K562 (cell line): ENCODE results near the gene CEP128. TPM values are rescaled to one million over a fixed set of nuclear protein-coding genes. Genes with fewer than 3 reads are reported as not detected.

ENCODE experiments used
- CTCF ChIP-seq, 3 experiments: IDR thresholded peaks in 2 of 3; conservative IDR thresholded peaks in 1 of 3; 2 replicates each; pipeline ENCODE4 v1.5.1; 2011 to 2012; ENCODE audit warnings: low read length in 3 of 3, mild to moderate bottlenecking in 3 of 3, control low read depth in 2 of 3, improper control_type of control experiment in 1 of 3, inconsistent platforms in 1 of 3, low read depth in 1 of 3, mixed read lengths in 1 of 3, moderate library complexity in 1 of 3; ENCODE audit not compliant: insufficient read depth in 2 of 3
- DACH1 ChIP-seq: fragments of 450-650 bp; IDR thresholded peaks from 2 replicates; pipeline ENCODE4 v1.6.1; 2018; ENCODE audit not compliant: partially characterized antibody
- FOSL1 ChIP-seq: fragments of 200-800 bp; sonication (Bioruptor generic); conservative IDR thresholded peaks from 2 replicates; pipeline ENCODE4 v1.6.1; 2016; ENCODE audit warnings: missing genetic modification characterization, missing compliant biosample characterization
- RAD21 ChIP-seq, 2 experiments: fragments of 250-450 bp in 1 of 2; fragments of 450-650 bp in 1 of 2; sonication (Bioruptor Pico) in 1 of 2; formaldehyde crosslinking in 1 of 2; IDR thresholded peaks in 1 of 2; conservative IDR thresholded peaks in 1 of 2; 2 replicates each; pipeline versions ENCODE4 v1.4.0 to v1.8.0; 2020 to 2022; ENCODE audit warnings: mild to moderate bottlenecking in 2 of 2, moderate library complexity in 1 of 2
- SMAD4 ChIP-seq: fragments of 250-450 bp; sonication (Bioruptor Pico); conservative IDR thresholded peaks from 2 replicates; pipeline ENCODE4 v1.8.0; 2021; ENCODE audit warnings: inconsistent platforms, mild to moderate bottlenecking, moderate library complexity
- SNAPC5 ChIP-seq: fragments of 250-450 bp; sonication (Bioruptor Pico); IDR thresholded peaks from 2 replicates; pipeline ENCODE4 v1.8.0; 2021; ENCODE audit warnings: moderate library complexity, mild to moderate bottlenecking, inconsistent platforms
- TAF9B ChIP-seq: fragments of 450-650 bp; IDR thresholded peaks from 2 replicates; pipeline ENCODE4 v1.6.1; 2018; ENCODE audit warnings: mild to moderate bottlenecking; ENCODE audit not compliant: partially characterized antibody
- ZC3H8 ChIP-seq: fragments of 450-650 bp; IDR thresholded peaks from 2 replicates; pipeline ENCODE4 v1.6.1; 2017
- ZNF655 ChIP-seq: fragments of 250-450 bp; sonication (Bioruptor Pico); IDR thresholded peaks from 2 replicates; pipeline ENCODE4 v1.5.0; 2021
- polyA plus RNA-seq, 8 experiments: library from polyadenylated mRNA; depleted of rRNA in 4 of 8; stranded (reverse) in 5 of 8; unstranded in 3 of 8; fragments of >200 nt; fragmentation: Nextera tagmentation in 2 of 8; fragmentation: Illumina TruSeq in 1 of 8; extraction: Ambion mirVana in 2 of 8; extraction: Trizol in 1 of 8; gene quantifications; 2 replicates each; pipeline versions ENCODE4 v1.2.1 to v1.2.3, GENCODE V29; 2011 to 2014; ENCODE audit warnings: inconsistent platforms in 1 of 8, missing spikeins in 1 of 8
- total RNA-seq, 7 experiments: library from RNA; depleted of rRNA in 6 of 7; stranded (reverse); fragments of >200 nt in 6 of 7; fragmentation: Illumina TruSeq in 2 of 7; extraction: Trizol in 2 of 7; gene quantifications; 2 replicates each; pipeline versions ENCODE4 v1.2.1 to v1.2.3, GENCODE V29; 2011 to 2021; ENCODE audit warnings: low replicate concordance in 1 of 7
- TF ChIP-seq, protein P1 (sequence below): fragments of 250-450 bp; sonication (Bioruptor Pico); IDR thresholded peaks from 2 replicates; pipeline ENCODE4 v1.5.0; 2020; ENCODE audit warnings: mild to moderate bottlenecking, borderline replicate concordance

CEP128 gene
- total and polyA plus RNA-seq, 9 of the 15 experiments (the other 6 are each of a cell fraction or from before 2014, with no cell fraction given) = 2.3 to 9.2 (median 4.6) TPM

DNA sequence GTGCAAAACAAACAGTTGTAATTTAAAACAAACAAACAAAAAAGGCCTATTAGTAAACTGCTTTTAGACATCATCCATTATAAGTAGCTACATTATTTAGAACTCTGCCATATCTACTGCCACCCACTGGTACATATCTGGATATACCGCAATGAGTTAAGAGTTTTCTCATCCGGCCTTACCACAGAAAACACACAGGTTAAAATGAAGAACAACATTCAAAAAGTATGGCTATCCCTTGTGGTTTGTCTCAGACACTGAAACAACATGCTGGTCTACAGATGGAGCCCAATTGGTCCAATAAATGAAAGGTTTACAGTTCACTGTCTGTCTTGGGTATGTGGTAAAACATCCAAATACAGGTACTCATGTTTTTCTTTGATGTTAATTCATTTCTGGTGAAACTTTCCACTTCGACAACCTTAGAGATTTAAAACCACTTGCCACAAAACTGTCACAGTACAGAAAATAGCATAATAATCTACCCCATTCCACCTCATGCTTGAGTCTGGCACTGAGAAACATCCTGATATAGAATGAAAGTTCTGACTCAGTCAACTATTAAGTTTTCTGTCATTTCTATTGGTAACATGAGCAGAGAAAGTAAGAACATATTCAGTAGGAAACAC is 354.3 kb downstream of the CEP128 start (continued):
- TF ChIP-seq CTCF (IDR thresholded peaks at IDR 0.05 in 2 of 3, conservative IDR thresholded peaks at IDR 0.05 in 1 of 3; ENCODE audit: insufficient read depth in 2 of 3, low read depth in 1 of 3, low read length in 3 of 3) = peak in 1 of 3 experiments; percentile 14; a peak in 1 of 6 replicates
- TF ChIP-seq DACH1 = no peak
- TF ChIP-seq ZNF655 (CRISPR knock-in tag) = no peak
- TF ChIP-seq FOSL1 (tag) = no peak
- no peak for TF ChIP-seq TAF9B
- TF ChIP-seq ZC3H8 = no peak
- TF ChIP-seq, protein P1, sequence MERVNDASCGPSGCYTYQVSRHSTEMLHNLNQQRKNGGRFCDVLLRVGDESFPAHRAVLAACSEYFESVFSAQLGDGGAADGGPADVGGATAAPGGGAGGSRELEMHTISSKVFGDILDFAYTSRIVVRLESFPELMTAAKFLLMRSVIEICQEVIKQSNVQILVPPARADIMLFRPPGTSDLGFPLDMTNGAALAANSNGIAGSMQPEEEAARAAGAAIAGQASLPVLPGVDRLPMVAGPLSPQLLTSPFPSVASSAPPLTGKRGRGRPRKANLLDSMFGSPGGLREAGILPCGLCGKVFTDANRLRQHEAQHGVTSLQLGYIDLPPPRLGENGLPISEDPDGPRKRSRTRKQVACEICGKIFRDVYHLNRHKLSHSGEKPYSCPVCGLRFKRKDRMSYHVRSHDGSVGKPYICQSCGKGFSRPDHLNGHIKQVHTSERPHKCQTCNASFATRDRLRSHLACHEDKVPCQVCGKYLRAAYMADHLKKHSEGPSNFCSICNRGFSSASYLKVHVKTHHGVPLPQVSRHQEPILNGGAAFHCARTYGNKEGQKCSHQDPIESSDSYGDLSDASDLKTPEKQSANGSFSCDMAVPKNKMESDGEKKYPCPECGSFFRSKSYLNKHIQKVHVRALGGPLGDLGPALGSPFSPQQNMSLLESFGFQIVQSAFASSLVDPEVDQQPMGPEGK (CRISPR knock-in tag) = no peak
- no peak for TF ChIP-seq SMAD4 (CRISPR knock-in tag)
- no peak for TF ChIP-seq SNAPC5 (CRISPR knock-in tag)
- TF ChIP-seq RAD21 (CRISPR knock-in tag; conservative IDR thresholded peaks at IDR 0.05 in 1 of 2, IDR thresholded peaks at IDR 0.05 in 1 of 2) = peak; percentile 9 to 13; a peak in 1 of 4 replicates
